ENCODE measurements around the gene PHACTR2.
"Not testable (repeated sequence)": the region's sequence is repeated elsewhere in the genome, so short reads cannot be mapped to it uniquely, and the experiment has no call there.

Gene PHACTR2

GRCh38 chr6:143873600-143873999 lies 195.8 kb downstream of the PHACTR2 start:
- DNase-seq, result not testable (repeated sequence)

- peak; percentile 38 for DNase-seq
These were observed 196.7 kb downstream of the PHACTR2 start for GRCh38 chr6:143874503-143874902.

DNA sequence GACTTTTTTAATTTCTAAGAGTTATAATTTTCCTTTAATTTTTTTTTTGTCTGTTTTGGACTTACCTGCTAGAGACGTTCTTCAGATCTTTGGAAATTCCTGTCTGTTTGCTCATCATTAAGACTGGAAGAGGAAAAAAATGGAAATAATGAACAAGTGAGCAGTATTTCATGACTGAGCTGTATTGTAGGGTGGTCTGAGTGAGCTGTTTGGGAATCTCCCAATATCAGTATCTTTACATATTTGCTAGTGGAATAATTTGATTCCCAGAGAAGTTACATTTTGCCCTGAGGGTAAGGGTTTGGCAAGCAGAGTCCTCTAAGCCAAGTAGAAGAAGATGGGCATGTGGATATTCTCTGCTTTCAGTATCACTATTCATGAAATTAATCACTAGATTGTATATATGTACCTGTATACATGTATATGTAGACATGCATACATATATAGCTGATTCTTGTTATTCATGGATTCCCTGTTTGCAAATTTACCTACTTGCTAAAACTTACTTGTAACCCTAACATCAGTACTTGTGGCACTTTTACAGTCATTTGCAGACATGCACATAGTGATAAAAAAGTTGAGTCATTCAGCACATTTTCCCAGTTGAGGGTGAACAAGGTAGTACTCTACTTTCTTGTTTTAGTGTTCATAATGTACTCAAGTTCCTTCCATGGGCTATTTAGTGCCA lies 200.0 kb downstream of the PHACTR2 start:
- DNase-seq, result no peak

- DNase-seq, result no peak
These were observed 200.6 kb downstream of the PHACTR2 start for GRCh38 chr6:143878272-143878760.

DNA sequence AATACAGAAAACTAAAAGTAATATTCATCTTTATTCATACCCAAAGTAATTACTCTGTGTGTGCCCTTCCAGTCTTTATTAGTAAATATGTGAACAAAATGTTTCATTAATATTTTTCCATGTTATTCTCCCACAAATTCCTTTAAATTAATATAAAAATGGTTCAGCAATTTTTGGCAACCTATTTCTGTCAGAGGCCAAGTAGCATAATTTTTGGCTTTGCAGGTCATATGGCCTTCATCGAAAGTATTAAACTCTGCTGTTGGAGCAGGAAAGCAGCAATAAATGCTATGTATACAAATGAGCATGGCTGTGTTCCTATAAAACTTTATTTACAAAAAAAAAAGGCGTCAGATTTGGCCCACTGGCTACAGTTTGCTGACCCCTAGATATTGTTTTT lies 202.6 kb downstream of the PHACTR2 start:
- no peak for DNase-seq
